Lung (tissue), 12 donors: ENCODE results near the gene PXN. TPM values are rescaled to one million over a fixed set of nuclear protein-coding genes. Genes with fewer than 3 reads are reported as not detected.
A peak's percentile ranks its signal among the peaks of the same experiment; 100 is the strongest.

Experiments used
- ATAC-seq: fragments of 200-7000 bp; cut with Tn5 transposase; one replicate; pipeline ENCODE4 v1.9.1; 2020; ENCODE audit warnings: moderate number of reproducible peaks; ENCODE audit not compliant: insufficient read depth, low FRiP score
- DNase-seq, 3 donors: peaks; one replicate each; pipeline ENCODE4 v3.0.0-alpha.2; 2013 to 2017
- H3K27ac ChIP-seq, 2 donors: one replicate each; pipeline ENCODE4 v1.5.1; 2013; ENCODE audit warnings: mild to moderate bottlenecking in 2 of 2, moderate library complexity in 2 of 2, control low read depth in 1 of 2, inconsistent platforms in 1 of 2, low read depth in 1 of 2, low read length in 1 of 2
- H3K27me3 ChIP-seq, 3 donors: one replicate each; pipeline ENCODE4 v1.5.1; 2013; ENCODE audit warnings: low read length in 2 of 3; ENCODE audit not compliant: control insufficient read depth in 3 of 3, insufficient read depth in 3 of 3
- H3K36me3 ChIP-seq, 4 donors: one replicate each; pipeline ENCODE4 v1.5.1; 2013; ENCODE audit warnings: low read length in 4 of 4, mild to moderate bottlenecking in 1 of 4, moderate library complexity in 1 of 4; ENCODE audit not compliant: control insufficient read depth in 4 of 4, insufficient read depth in 4 of 4
- H3K4me1 ChIP-seq, 5 donors: one replicate each; pipeline ENCODE4 v1.5.1; 2013; ENCODE audit warnings: low read length in 5 of 5, mild to moderate bottlenecking in 2 of 5, moderate library complexity in 1 of 5; ENCODE audit not compliant: control insufficient read depth in 5 of 5, insufficient read depth in 5 of 5
- H3K4me3 ChIP-seq: one replicate; pipeline ENCODE4 v1.5.1; 2013; ENCODE audit warnings: mild to moderate bottlenecking, control low read depth, moderate library complexity
- H3K9ac ChIP-seq, 2 donors: one replicate each; pipeline ENCODE4 v1.5.1; 2013; ENCODE audit warnings: low read length in 2 of 2, control low read depth in 1 of 2; ENCODE audit not compliant: insufficient read depth in 1 of 2
- H3K9me3 ChIP-seq, 4 donors: one replicate each; pipeline ENCODE4 v1.5.1; 2013; ENCODE audit warnings: low read length in 3 of 4, mild to moderate bottlenecking in 1 of 4, moderate library complexity in 1 of 4; ENCODE audit not compliant: control insufficient read depth in 4 of 4, insufficient read depth in 3 of 4
- CTCF ChIP-seq: IDR thresholded peaks from 2 replicates; pipeline ENCODE4 v1.5.1; 2012; ENCODE audit warnings: mild to moderate bottlenecking; ENCODE audit errors: control extremely low read depth, extremely low read depth
- WGBS, 2 donors: extraction: QIAGEN DNeasy Blood & Tissue Kit; methylation state at CpG; one replicate each; pipeline ENCODE4 v1.1.7; 2013; 5-methylcytosine and 5-hydroxymethylcytosine counted together
- polyA plus RNA-seq, 2 donors: library from polyadenylated mRNA; stranded (reverse); fragments of 200-250 nt; gene quantifications; one replicate each; pipeline ENCODE4 v1.2.1, GENCODE V29; 2013
- total RNA-seq, 2 donors: library from RNA; depleted of rRNA in 1 of 2; stranded (reverse); fragments of >200 nt in 1 of 2; gene quantifications; one replicate each; pipeline ENCODE4 v1.2.1, GENCODE V29; 2014 to 2021
- donor health status: control.
- donor health status: control.
- donor health status: Bipolar disorder and iron deficiency.
- donor health status: healthy.
- donor health status: DM: yes; HTN: yes; CAD: no.

Gene PXN
- total and polyA plus RNA-seq, 4 donors = 81.1 to 117 (median 90.6) TPM

- Histone ChIP-seq H3K27ac (peak overlapping the region; percentile 57 to 92), H3K4me3 (no peak overlapping the region), H3K9ac (no peak overlapping the region), H3K4me1 (peaks cover 10 to 27% (median 22%) of the 10 kb centered on the region in 5 donors), H3K9me3 (no peaks in the 10 kb centered on the region), H3K36me3 (peaks cover 0 to 4% (median under 1%) of the 10 kb centered on the region in 4 donors), H3K27me3 (no peaks in the 10 kb centered on the region)
- DNase-seq (peak; percentile 81 to 88 (median 81)), ATAC-seq (no peak)
- no peak for TF ChIP-seq CTCF
- 44 to 46% methylated on average over 8 of the region's 8 CpGs for WGBS, 2 donors
These were observed 15.4 kb downstream of the PXN start for GRCh38 chr12:120249875-120250795.

GRCh38 chr12:120249266-120249874 lies 16.2 kb downstream of the PXN start:
- DNase-seq = no peak
- Histone ChIP-seq H3K36me3 (peaks cover 0 to 2% (median 0%) of the 10 kb centered on the region in 4 donors), H3K9ac (no peak overlapping the region), H3K9me3 (no peaks in the 10 kb centered on the region), H3K27me3 (no peaks in the 10 kb centered on the region), H3K27ac (peak overlapping the region; percentile 57 to 92), H3K4me1 (peaks cover 13 to 32% (median 22%) of the 10 kb centered on the region in 5 donors), H3K4me3 (no peak overlapping the region)
- TF ChIP-seq CTCF = no peak
- ATAC-seq = no peak
- 16 to 44% methylated on average over 4 of the region's 4 CpGs for WGBS, 2 donors

GRCh38 chr12:120247621-120248030 lies 17.9 kb downstream of the PXN start:
- Histone ChIP-seq H3K4me1 (peaks cover 13 to 32% (median 26%) of the 10 kb centered on the region in 5 donors), H3K9ac (no peak overlapping the region), H3K9me3 (no peaks in the 10 kb centered on the region), H3K27me3 (no peaks in the 10 kb centered on the region), H3K4me3 (no peak overlapping the region), H3K27ac (peak overlapping the region; percentile 11 to 77), H3K36me3 (peaks cover 0 to 2% (median 0%) of the 10 kb centered on the region in 4 donors)
- TF ChIP-seq CTCF = no peak
- no peak for ATAC-seq
- no peak for DNase-seq
- WGBS, 2 donors = 69 to 79% methylated on average over 6 of the region's 6 CpGs
